Measurements from ENCODE around the gene KLRK1. TPM values are rescaled to one million over a fixed set of nuclear protein-coding genes. Genes with fewer than 3 reads are reported as not detected.
"Not testable (repeated sequence)": the region's sequence is repeated elsewhere in the genome, so short reads cannot be mapped to it uniquely, and the experiment has no call there.

The KLRK1 gene
- total and polyA plus RNA-seq, 4 donors, result 0.98 to 4.0 (median 1.4) TPM

- 89% methylated on average over 10 of the region's 10 CpGs for WGBS
- H3K27ac ChIP-seq (ENCODE audit: low read depth in 1 of 2, low read length in 2 of 2), result no peak overlapping the region
- no peaks in the 10 kb centered on the region for H3K9me3 ChIP-seq (ENCODE audit: control insufficient read depth in 4 of 4, low read length in 3 of 4)
- no peak overlapping the region for H3K4me3 ChIP-seq (ENCODE audit: low read depth in 1 of 3, low read length in 3 of 3)
- H3K36me3 ChIP-seq (ENCODE audit: control insufficient read depth in 4 of 4, insufficient read depth in 3 of 4, low read depth in 1 of 4, low read length in 3 of 4), result no peaks in the 10 kb centered on the region
- H3K4me1 ChIP-seq (ENCODE audit: control insufficient read depth in 4 of 4, insufficient read depth in 4 of 4, low read length in 3 of 4), result peaks cover 3 to 18% (median 11%) of the 10 kb centered on the region in 4 donors
- no peak for TF ChIP-seq SP1 (IDR thresholded peaks at IDR 0.05)
- TF ChIP-seq RXRA (IDR thresholded peaks at IDR 0.05), result no peak
- TF ChIP-seq FOXA1 (IDR thresholded peaks at IDR 0.05), result no peak
- no peak for TF ChIP-seq HNF4G (IDR thresholded peaks at IDR 0.05)
- TF ChIP-seq TAF1 (conservative IDR thresholded peaks at IDR 0.05), result no peak
- TF ChIP-seq YY1 (IDR thresholded peaks at IDR 0.05), result no peak
- no peak for TF ChIP-seq CTCF (IDR thresholded peaks at IDR 0.05; ENCODE audit: low read depth, low read length, missing input control)
- no peak for TF ChIP-seq EGR1 (IDR thresholded peaks at IDR 0.05; ENCODE audit: low read depth in 2 of 2)
- no peak for TF ChIP-seq GABPA (IDR thresholded peaks at IDR 0.05 in 1 of 2, conservative IDR thresholded peaks at IDR 0.05 in 1 of 2)
- TF ChIP-seq ATF3 (IDR thresholded peaks at IDR 0.05), result no peak
- TF ChIP-seq HNF4A (conservative IDR thresholded peaks at IDR 0.05), result no peak
- no peak for TF ChIP-seq JUND (IDR thresholded peaks at IDR 0.05)
- no peak for TF ChIP-seq FOXA2 (IDR thresholded peaks at IDR 0.05)
- TF ChIP-seq REST (IDR thresholded peaks at IDR 0.05), result no peak
- DNase-seq (ENCODE audit: low spot score), result no peak
- H3K27me3 ChIP-seq (ENCODE audit: control insufficient read depth in 4 of 4, insufficient read depth in 4 of 4, low read length in 3 of 4), result no peaks in the 10 kb centered on the region
- H3K9ac ChIP-seq (ENCODE audit: low read depth in 1 of 2, low read length in 2 of 2), result no peak overlapping the region
Measured at GRCh38 chr12:10368206-10369171, 21.4 kb downstream of the KLRK1 start.

GRCh38 chr12:10367714-10368113 is 22.1 kb downstream of the KLRK1 start:
- H3K4me1 ChIP-seq (ENCODE audit: control insufficient read depth in 4 of 4, insufficient read depth in 4 of 4, low read length in 3 of 4), result peaks cover 3 to 22% (median 11%) of the 10 kb centered on the region in 4 donors
- H3K9me3 ChIP-seq (ENCODE audit: control insufficient read depth in 4 of 4, low read length in 3 of 4); H3K27me3 ChIP-seq (ENCODE audit: control insufficient read depth in 4 of 4, insufficient read depth in 4 of 4, low read length in 3 of 4); H3K4me3 ChIP-seq (ENCODE audit: low read depth in 1 of 3, low read length in 3 of 3); H3K9ac ChIP-seq (ENCODE audit: low read depth in 1 of 2, low read length in 2 of 2); DNase-seq (ENCODE audit: low spot score); H3K27ac ChIP-seq (ENCODE audit: low read depth in 1 of 2, low read length in 2 of 2); H3K36me3 ChIP-seq (ENCODE audit: control insufficient read depth in 4 of 4, insufficient read depth in 3 of 4, low read depth in 1 of 4, low read length in 3 of 4): not testable (repeated sequence)
- WGBS, result 73% methylated on average over 4 of the region's 4 CpGs
